CD4-positive, alpha-beta T cell (primary cell): ENCODE measurements around the gene NUP210. TPM values are rescaled to one million over a fixed set of nuclear protein-coding genes. Genes with fewer than 3 reads are reported as not detected.

Experiments
- ATAC-seq: fragments of 200-7000 bp; cut with Tn5 transposase; one replicate; pipeline ENCODE4 v1.10.0; 2022; ENCODE audit warnings: mild to moderate bottlenecking; ENCODE audit not compliant: poor library complexity
- CTCF ChIA-PET: fragments of 350-600 bp; sonication (Branson Sonifier 250); formaldehyde crosslinking; loops from one replicate; lab custom pipeline; 2021; ENCODE audit warnings: antibody characterized with exemption, inconsistent platforms; lab: Charles Lee
- POLR2A ChIA-PET: fragments of 350-600 bp; sonication (Branson Sonifier 250); formaldehyde crosslinking; loops from one replicate; lab custom pipeline; 2021; ENCODE audit warnings: antibody characterized with exemption, inconsistent platforms; lab: Charles Lee
- DNase-seq, 14 experiments: peaks; one replicate each; pipeline ENCODE4 v3.0.0-alpha.2; 2013 to 2020; ENCODE audit warnings: mixed read lengths in 2 of 14
- H3K27ac ChIP-seq, 2 donors: one replicate each; pipeline versions ENCODE4 v1.5.1 to v1.7.0; 2013; ENCODE audit warnings: low read length in 2 of 2, low read depth in 1 of 2, mild to moderate bottlenecking in 1 of 2
- H3K27me3 ChIP-seq, 2 experiments: 1 replicate in 1 of 2; 2 replicates in 1 of 2; pipeline versions ENCODE4 v1.6.1 to v1.7.0; 2013; ENCODE audit warnings: low read length in 2 of 2, control low read depth in 1 of 2, mild to moderate bottlenecking in 1 of 2, moderate library complexity in 1 of 2; ENCODE audit not compliant: insufficient read depth in 2 of 2, control insufficient read depth in 1 of 2
- H3K36me3 ChIP-seq: one replicate; pipeline ENCODE4 v1.6.1; 2013; ENCODE audit warnings: low read length, control low read depth; ENCODE audit not compliant: insufficient read depth
- H3K4me1 ChIP-seq: one replicate; pipeline ENCODE4 v1.6.1; 2013; ENCODE audit warnings: low read length, control low read depth; ENCODE audit not compliant: insufficient read depth
- H3K4me3 ChIP-seq: one replicate; pipeline ENCODE4 v1.5.1; 2013; ENCODE audit warnings: mild to moderate bottlenecking, low read length, moderate library complexity
- H3K9me3 ChIP-seq, 2 experiments: 1 replicate in 1 of 2; 2 replicates in 1 of 2; pipeline versions ENCODE4 v1.6.1 to v1.7.0; 2013; ENCODE audit warnings: low read length in 2 of 2, mild to moderate bottlenecking in 2 of 2, control low read depth in 1 of 2, moderate library complexity in 1 of 2; ENCODE audit not compliant: control insufficient read depth in 1 of 2, insufficient read depth in 1 of 2
- H3K27ac Mint-ChIP-seq: one replicate; pipeline ENCODE4 v1.8.0; 2020; ENCODE audit warnings: mixed read lengths
- H3K27me3 Mint-ChIP-seq: one replicate; pipeline ENCODE4 v1.8.0; 2021; ENCODE audit warnings: mixed read lengths
- H3K36me3 Mint-ChIP-seq: one replicate; pipeline ENCODE4 v1.8.0; 2021; ENCODE audit warnings: low read depth, mixed read lengths
- H3K4me1 Mint-ChIP-seq: one replicate; pipeline ENCODE4 v1.8.0; 2021; ENCODE audit warnings: low read depth, mixed read lengths
- H3K4me3 Mint-ChIP-seq: one replicate; pipeline ENCODE4 v1.8.0; 2020; ENCODE audit warnings: mild to moderate bottlenecking, mixed read lengths
- H3K9me3 Mint-ChIP-seq: one replicate; pipeline ENCODE4 v1.8.0; 2020; ENCODE audit warnings: mixed read lengths
- CTCF ChIP-seq: fragments of 200-600 bp; IDR thresholded peaks from one replicate; pipeline ENCODE4 v1.8.0; 2022; ENCODE audit warnings: antibody characterized with exemption, mild to moderate bottlenecking
- intact Hi-C, 2 experiments: fragments of 100-400 bp; cut with DNase I in 1 of 2; cut with micrococcal nuclease in 1 of 2; formaldehyde crosslinking; loops; one replicate each; pipeline versions ENCODE4 v1.15.1 to v1.9.0; 2023 to 2025; cut with DNase I, micrococcal nuclease
- total RNA-seq, 174 experiments: library from RNA in 2 of 174; stranded (reverse) in 2 of 174; gene quantifications; one replicate each; pipeline ENCODE4 v1.2.3 and lab custom pipeline; 2021 to 2026

The NUP210 gene
- total RNA-seq, 2 experiments from 2014 or later: 82.0 to 83.5 TPM

DNA sequence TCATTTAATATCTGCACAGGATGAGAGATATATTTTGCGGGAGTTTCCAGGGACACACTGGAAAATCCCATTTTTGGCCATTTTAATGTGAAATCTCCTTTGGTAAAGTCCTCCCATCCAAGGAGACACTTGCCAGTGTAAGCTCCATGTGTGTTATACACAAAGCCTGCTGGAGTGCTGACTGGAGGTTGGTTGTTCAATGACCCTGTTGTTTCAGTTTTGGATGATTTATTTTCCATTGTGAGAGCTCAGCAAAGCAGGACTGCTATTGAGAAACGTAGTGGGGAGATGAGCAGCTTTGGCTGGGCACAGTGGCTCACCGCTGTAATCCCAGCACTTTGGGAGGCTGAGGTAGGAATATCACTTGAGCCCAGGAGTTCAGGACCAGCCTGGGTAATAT is 127.7 kb downstream of the NUP210 start:
- Mint-ChIP-seq H3K4me1 (peaks cover 7% of the 10 kb centered on the region), H3K27me3 (peaks cover 38% of the 10 kb centered on the region)

GRCh38 chr3:13290941-13291340 is 129.2 kb downstream of the NUP210 start:
- H3K27ac Mint-ChIP-seq: no peak overlapping the region
- H3K4me3 Mint-ChIP-seq: no peak overlapping the region
- H3K4me1 Mint-ChIP-seq: no peaks in the 10 kb centered on the region
- Histone ChIP-seq H3K27me3 (peaks cover 13 to 19% of the 10 kb centered on the region in 2 experiments), H3K27ac (no peak overlapping the region), H3K9me3 (peaks cover 10 to 13% of the 10 kb centered on the region in 2 experiments), H3K4me1 (no peaks in the 10 kb centered on the region), H3K4me3 (no peak overlapping the region), H3K36me3 (no peaks in the 10 kb centered on the region)
- ChIA-PET CTCF (no interaction called here), POLR2A (no interaction called here)
- intact Hi-C loops: no loop called here
- no peaks in the 10 kb centered on the region for H3K9me3 Mint-ChIP-seq
- ATAC-seq (no peak), DNase-seq (no peak)
- no peak for TF ChIP-seq CTCF
- peaks cover 40% of the 10 kb centered on the region for H3K27me3 Mint-ChIP-seq
- no peaks in the 10 kb centered on the region for H3K36me3 Mint-ChIP-seq

More for the DNA sequence above, 127.7 kb downstream of the NUP210 start:
- Histone ChIP-seq H3K4me1 (no peaks in the 10 kb centered on the region), H3K27me3 (peaks cover 7 to 12% of the 10 kb centered on the region in 2 experiments), H3K36me3 (no peaks in the 10 kb centered on the region), H3K4me3 (no peak overlapping the region), H3K9me3 (peaks cover 2 to 7% of the 10 kb centered on the region in 2 experiments), H3K27ac (no peak overlapping the region)
- Mint-ChIP-seq H3K4me3 (no peak overlapping the region), H3K27ac (no peak overlapping the region), H3K36me3 (no peaks in the 10 kb centered on the region), H3K9me3 (no peaks in the 10 kb centered on the region)
- POLR2A ChIA-PET: no interaction called here
- intact Hi-C loops: no loop called here
- no peak for ATAC-seq
- DNase-seq: no peak
- CTCF ChIA-PET: no interaction called here
- no peak for TF ChIP-seq CTCF

DNA sequence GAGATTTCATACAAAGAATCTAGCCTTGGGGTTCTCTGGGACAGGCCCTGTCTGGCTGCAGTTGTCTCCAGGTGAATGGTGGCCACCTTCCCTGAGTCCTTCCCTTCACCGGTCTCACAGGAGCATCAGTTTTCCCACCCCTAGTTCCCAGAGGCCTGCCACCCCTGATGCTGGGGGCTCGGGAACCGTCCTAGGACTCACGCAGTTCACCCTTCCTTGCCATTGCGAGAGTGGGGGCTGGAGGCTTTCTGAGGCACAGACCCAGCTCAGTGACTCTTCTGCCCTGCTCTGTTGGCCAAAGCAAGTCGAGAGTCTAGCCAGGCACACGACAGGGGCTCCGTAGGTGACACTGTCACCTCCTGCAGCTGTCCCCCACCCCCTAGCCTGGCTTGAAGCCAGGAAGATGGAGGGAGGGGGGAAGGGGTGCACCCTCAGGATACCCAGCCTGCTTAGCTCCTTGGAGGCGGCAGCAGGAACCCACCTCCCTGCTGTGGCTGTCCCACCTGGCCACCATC is 130.3 kb downstream of the NUP210 start:
- intact Hi-C loops: no loop called here
- H3K27ac Mint-ChIP-seq: no peak overlapping the region
- Histone ChIP-seq H3K27ac (no peak overlapping the region), H3K4me3 (no peak overlapping the region), H3K4me1 (no peaks in the 10 kb centered on the region), H3K9me3 (peaks cover 14 to 21% of the 10 kb centered on the region in 2 experiments), H3K27me3 (peaks cover 25 to 30% of the 10 kb centered on the region in 2 experiments), H3K36me3 (no peaks in the 10 kb centered on the region)
- no peak for DNase-seq
- H3K9me3 Mint-ChIP-seq: no peaks in the 10 kb centered on the region
- H3K4me1 Mint-ChIP-seq: no peaks in the 10 kb centered on the region
- no peaks in the 10 kb centered on the region for H3K36me3 Mint-ChIP-seq
- TF ChIP-seq CTCF: no peak
- POLR2A ChIA-PET: no interaction called here
- H3K4me3 Mint-ChIP-seq: no peak overlapping the region
- CTCF ChIA-PET: no interaction called here
- no peak for ATAC-seq
- peaks cover 33% of the 10 kb centered on the region for H3K27me3 Mint-ChIP-seq
